BE2C (cell line): ENCODE data around the gene COX5A. TPM values are rescaled to one million over a fixed set of nuclear protein-coding genes. Genes with fewer than 3 reads are reported as not detected.

Experiments
- DNase-seq: peaks from one replicate; pipeline ENCODE4 v3.0.0-alpha.2; 2020
- H3K27me3 ChIP-seq: fragments of 250-450 bp; sonication (Bioruptor Pico); 2 replicates; pipeline ENCODE4 v1.5.1; 2020; ENCODE audit warnings: mild to moderate bottlenecking
- H3K36me3 ChIP-seq: fragments of 250-450 bp; sonication (Bioruptor Pico); 2 replicates; pipeline ENCODE4 v1.5.1; 2020; ENCODE audit warnings: mild to moderate bottlenecking
- H3K4me1 ChIP-seq: fragments of 250-450 bp; sonication (Bioruptor Pico); 2 replicates; pipeline ENCODE4 v1.5.1; 2020
- H3K4me3 ChIP-seq: 2 replicates; pipeline ENCODE4 v1.5.1; 2011; ENCODE audit warnings: low read depth, low read length
- H3K9me3 ChIP-seq: fragments of 250-450 bp; sonication (Bioruptor Pico); 2 replicates; pipeline ENCODE4 v1.5.1; 2020
- CTCF ChIP-seq: IDR thresholded peaks from 2 replicates; pipeline ENCODE4 v1.5.1; 2012; ENCODE audit warnings: mild to moderate bottlenecking, low read depth, low read length
- polyA plus RNA-seq: library from polyadenylated mRNA; unstranded; fragments of >200 nt; gene quantifications from one replicate; pipeline ENCODE4 v1.2.1, GENCODE V29; 2012; ENCODE audit warnings: low read depth, missing spikeins; ENCODE audit not compliant: insufficient read length, insufficient read depth

COX5A gene
- polyA plus RNA-seq = 662 TPM

GRCh38 chr15:74937590-74938371 is at the start of gene COX5A:
COX5A (minus strand) TSS chr15:74938073; CDS start chr15:74938014, 59 bp downstream.
- Histone ChIP-seq H3K9me3 (no peaks in the 10 kb centered on the region), H3K27me3 (no peaks in the 10 kb centered on the region), H3K4me1 (no peaks in the 10 kb centered on the region), H3K4me3 (peak within 1 kb of the TSS; percentile 80), H3K36me3 (peaks cover 8% of the 10 kb centered on the region)
- no peak for TF ChIP-seq CTCF
- peak; percentile 95 for DNase-seq

GRCh38 chr15:74983725-74984231 is 45.9 kb upstream of the COX5A start:
- Histone ChIP-seq H3K4me1 (peaks cover 9% of the 10 kb centered on the region; the same call in 1 of the 2 replicates), H3K9me3 (no peaks in the 10 kb centered on the region), H3K4me3 (no peak overlapping the region), H3K36me3 (no peaks in the 10 kb centered on the region), H3K27me3 (no peaks in the 10 kb centered on the region)
- DNase-seq = no peak
- TF ChIP-seq CTCF = no peak

GRCh38 chr15:74982183-74982582 is 44.3 kb upstream of the COX5A start:
- H3K27me3 ChIP-seq = no peaks in the 10 kb centered on the region
- H3K4me3 ChIP-seq = no peak overlapping the region
- TF ChIP-seq CTCF = no peak
- no peaks in the 10 kb centered on the region for H3K9me3 ChIP-seq
- peaks cover 23% of the 10 kb centered on the region for H3K4me1 ChIP-seq
- no peaks in the 10 kb centered on the region for H3K36me3 ChIP-seq
- DNase-seq = no peak

GRCh38 chr15:74978503-74978902 is 40.6 kb upstream of the COX5A start:
- Histone ChIP-seq H3K27me3 (no peaks in the 10 kb centered on the region), H3K4me3 (no peak overlapping the region), H3K36me3 (no peaks in the 10 kb centered on the region), H3K9me3 (no peaks in the 10 kb centered on the region), H3K4me1 (peaks cover 19% of the 10 kb centered on the region)
- DNase-seq = peak; percentile 45
- TF ChIP-seq CTCF = no peak

- DNase-seq = no peak
- Histone ChIP-seq H3K36me3 (no peaks in the 10 kb centered on the region), H3K4me3 (no peak overlapping the region), H3K27me3 (no peaks in the 10 kb centered on the region), H3K4me1 (peaks cover 19% of the 10 kb centered on the region), H3K9me3 (no peaks in the 10 kb centered on the region)
- TF ChIP-seq CTCF = no peak
These were observed 40.2 kb upstream of the COX5A start for GRCh38 chr15:74978077-74978476.

- no peak overlapping the region for H3K4me3 ChIP-seq
- H3K36me3 ChIP-seq = no peaks in the 10 kb centered on the region
- TF ChIP-seq CTCF = no peak
- no peaks in the 10 kb centered on the region for H3K27me3 ChIP-seq
- DNase-seq = peak; percentile 63
- H3K4me1 ChIP-seq = peaks cover 19% of the 10 kb centered on the region
- H3K9me3 ChIP-seq = no peaks in the 10 kb centered on the region
These were observed 39.7 kb upstream of the COX5A start for GRCh38 chr15:74977599-74977998.
